Measurements from ENCODE around the gene NOL11. TPM values are rescaled to one million over a fixed set of nuclear protein-coding genes. Genes with fewer than 3 reads are reported as not detected.

Gene NOL11
- 78.0 and 106 TPM in 2 replicates for total RNA-seq (2014; rRNA removed; shearing (Covaris generic))

GRCh38 chr17:67717624-67718324 is at the start of gene NOL11:
Gene NOL11, plus strand, starts transcription at chr17:67717936. Its CDS starts 12 bp downstream, at chr17:67717948.
- DNase-seq (ENCODE audit: low spot score): peak; percentile 99
- in situ Hi-C loops (cut with HindIII; ENCODE audit: low sequenced_read_pairs): no loop called here

DNA sequence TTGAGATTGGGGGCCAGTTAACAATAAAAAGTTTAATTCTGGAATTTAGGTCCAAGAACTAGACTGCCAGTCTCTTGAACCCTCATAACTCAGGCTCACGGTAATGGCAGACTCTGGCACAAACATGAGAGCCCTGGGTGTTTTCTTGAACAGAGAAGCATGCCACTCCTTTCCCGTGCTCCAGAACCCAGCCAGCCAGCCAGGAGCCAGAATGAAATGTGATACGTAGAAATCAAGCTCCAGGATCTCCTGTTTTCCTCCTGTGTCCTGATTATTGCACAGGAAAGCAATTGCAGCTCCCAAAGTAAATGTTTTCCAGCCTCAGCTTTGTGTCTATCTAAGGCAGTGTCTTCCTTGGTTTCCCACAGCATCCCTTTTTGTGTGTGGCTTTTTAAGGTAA is 46.2 kb upstream of the NOL11 start:
- DNase-seq (ENCODE audit: low spot score): no peak
- in situ Hi-C loops (cut with HindIII; ENCODE audit: low sequenced_read_pairs): loop anchor here (10.0 kb wide), 1 partner anchor 187 kb away; no protein-coding TSS in a partner anchor

DNA sequence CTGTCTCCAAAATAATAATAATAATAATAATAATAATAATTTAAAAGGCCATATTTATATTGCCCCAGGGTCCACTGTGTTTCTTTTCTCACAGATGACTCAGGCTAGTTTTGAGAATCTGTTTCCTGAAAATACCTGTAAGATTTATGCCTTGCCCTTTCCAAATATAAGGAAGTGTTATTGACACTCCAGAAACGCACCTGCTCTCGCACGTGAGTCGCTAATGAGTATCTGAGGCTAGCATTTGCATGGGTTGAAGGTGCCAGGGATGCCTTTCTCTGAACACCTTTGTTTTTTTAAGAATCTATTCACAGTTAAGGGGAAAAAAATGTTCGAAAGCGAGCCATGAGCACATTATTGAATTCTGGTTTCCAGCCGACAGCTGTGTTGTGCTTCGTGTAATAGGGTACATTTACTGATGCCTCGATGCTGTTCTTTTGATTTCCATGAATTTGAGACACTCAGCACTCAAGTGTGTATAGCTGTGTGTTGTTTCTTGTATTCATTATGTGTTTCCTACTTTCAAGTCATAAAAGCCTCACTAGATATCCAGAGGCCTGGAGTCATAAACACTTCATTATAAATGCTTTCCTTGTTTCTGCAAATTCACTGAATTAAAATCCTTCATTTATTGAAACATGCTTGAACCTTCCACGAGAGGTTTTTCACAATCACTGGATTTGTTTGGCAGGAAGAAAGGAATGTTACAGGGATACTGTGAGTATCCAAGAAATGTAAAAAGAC is 45.0 kb upstream of the NOL11 start:
- DNase-seq (ENCODE audit: low spot score): no peak
- in situ Hi-C loops (cut with HindIII; ENCODE audit: low sequenced_read_pairs): loop anchor here (10.0 kb wide), 1 partner anchor 188 kb away; no protein-coding TSS in a partner anchor

DNA sequence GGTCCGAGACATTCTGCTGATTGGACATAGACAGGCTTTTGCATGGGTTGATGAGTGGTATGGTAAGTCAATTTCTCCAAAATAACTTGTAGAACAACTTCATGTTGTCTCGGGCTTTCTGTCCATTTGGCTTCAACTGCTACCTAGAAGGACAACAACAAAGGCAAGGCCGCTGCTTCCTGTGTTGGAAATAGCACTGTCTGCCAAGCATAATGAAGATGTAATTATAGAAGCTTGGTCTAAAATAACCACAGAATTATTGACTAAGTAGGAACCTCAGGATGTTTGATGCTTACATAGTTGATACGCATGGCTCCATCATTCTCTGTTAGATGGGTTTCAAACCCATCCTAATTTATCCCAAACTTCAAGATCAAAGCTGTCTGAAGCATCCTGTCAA is 42.3 kb upstream of the NOL11 start:
- in situ Hi-C loops (cut with HindIII; ENCODE audit: low sequenced_read_pairs): loop anchor here (10.0 kb wide), 1 partner anchor 191 kb away; no protein-coding TSS in a partner anchor
- DNase-seq (ENCODE audit: low spot score): no peak

DNA sequence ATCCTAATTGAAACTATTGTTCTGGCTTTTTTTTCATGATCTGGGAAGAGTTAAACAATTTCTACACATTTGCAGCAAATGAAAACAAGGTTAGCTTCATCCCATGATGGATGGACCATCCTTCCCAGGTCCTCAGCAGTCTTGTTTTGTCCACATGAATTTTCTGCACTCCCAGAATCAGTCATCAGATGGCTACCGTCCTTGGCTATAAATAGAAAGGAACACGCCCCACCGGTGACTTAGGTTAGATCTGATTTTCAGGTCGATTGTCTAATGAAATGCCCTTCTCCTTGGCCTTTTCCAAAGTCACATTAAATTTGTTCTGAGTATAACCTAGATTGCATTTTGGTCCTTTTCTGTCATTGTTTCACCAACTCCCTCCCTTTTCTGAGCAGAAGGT is 41.4 kb upstream of the NOL11 start:
- in situ Hi-C loops (cut with HindIII; ENCODE audit: low sequenced_read_pairs): loop anchor here (10.0 kb wide), 1 partner anchor 192 kb away; no protein-coding TSS in a partner anchor

GRCh38 chr17:67678414-67678813 is 39.3 kb upstream of the NOL11 start:
- in situ Hi-C loops (cut with HindIII; ENCODE audit: low sequenced_read_pairs): loop anchor here (10.0 kb wide), 1 partner anchor 194 kb away; no protein-coding TSS in a partner anchor
- DNase-seq (ENCODE audit: low spot score): no peak

More for the DNA sequence above, 41.4 kb upstream of the NOL11 start:
- peak; percentile 39 for DNase-seq (ENCODE audit: low spot score)

- in situ Hi-C loops (cut with HindIII; ENCODE audit: low sequenced_read_pairs): loop anchor here (10.0 kb wide), 1 partner anchor 194 kb away; no protein-coding TSS in a partner anchor
These were observed 38.5 kb upstream of the NOL11 start for GRCh38 chr17:67679225-67679624.

DNA sequence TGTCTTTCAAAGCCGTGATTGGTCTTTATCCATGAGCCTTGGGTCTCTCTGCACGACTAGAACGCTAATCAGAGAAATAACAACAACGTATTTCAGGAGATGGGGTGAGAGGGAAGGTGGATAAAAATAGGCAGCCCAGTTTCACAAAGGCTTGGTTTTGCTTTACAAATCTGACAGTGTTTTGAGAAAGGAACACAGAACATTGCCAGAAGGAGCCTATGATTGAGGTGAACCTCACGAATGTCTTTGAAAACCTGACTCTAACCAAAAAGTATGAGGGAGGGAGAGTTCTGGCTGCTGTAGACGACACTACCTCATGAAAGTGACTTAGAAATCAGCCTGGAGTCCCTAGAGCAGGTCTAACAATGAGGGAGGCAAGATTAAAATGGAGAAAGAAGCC is 38.0 kb upstream of the NOL11 start:
- no peak for DNase-seq (ENCODE audit: low spot score)
- in situ Hi-C loops (cut with HindIII; ENCODE audit: low sequenced_read_pairs): loop anchor here (10.0 kb wide), 1 partner anchor 195 kb away; no protein-coding TSS in a partner anchor

More at GRCh38 chr17:67679225-67679624, 38.5 kb upstream of the NOL11 start:
- DNase-seq (ENCODE audit: low spot score): no peak

DNA sequence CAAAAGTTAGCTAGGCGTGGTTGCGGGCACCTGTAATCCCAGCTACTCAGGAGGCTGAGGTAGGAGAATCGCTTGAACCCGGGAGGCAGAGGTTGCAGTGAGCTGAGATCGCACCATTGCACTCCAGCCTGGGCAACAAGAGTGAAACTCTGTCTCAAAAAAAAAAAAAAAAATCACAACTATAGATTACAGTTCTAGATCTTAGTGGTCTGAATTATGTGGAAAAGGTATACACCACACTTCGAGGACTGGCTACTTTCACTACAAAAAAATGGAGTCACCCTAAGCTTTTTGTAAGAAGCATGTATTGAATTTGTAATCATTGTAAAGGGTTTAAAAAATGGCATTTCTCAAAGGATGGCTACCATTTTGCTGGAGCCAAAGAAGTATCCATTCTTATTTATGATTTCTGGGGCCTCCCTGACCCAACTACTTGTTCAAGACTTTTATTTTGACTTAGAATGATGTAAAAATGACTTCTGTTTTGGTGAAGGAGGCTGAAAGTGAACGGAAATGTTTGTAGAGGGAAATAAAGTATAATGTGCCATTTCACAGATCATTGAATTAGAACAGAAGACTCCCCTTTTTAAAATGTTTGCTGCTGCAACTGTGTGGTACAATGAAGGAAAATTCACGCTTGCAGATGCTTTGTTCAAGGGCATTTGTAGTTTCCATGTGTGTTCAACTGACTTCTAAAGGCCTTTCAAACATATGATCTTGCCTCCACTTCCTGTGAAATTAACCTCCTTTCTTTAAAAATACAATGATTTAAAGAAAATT is 37.1 kb upstream of the NOL11 start:
- in situ Hi-C loops (cut with HindIII; ENCODE audit: low sequenced_read_pairs): no loop called here
- DNase-seq (ENCODE audit: low spot score): no peak

- in situ Hi-C loops (cut with HindIII; ENCODE audit: low sequenced_read_pairs): no loop called here
These were observed 35.5 kb upstream of the NOL11 start for GRCh38 chr17:67682196-67682595.

GRCh38 chr17:67685351-67685750 is 32.4 kb upstream of the NOL11 start:
- no peak for DNase-seq (ENCODE audit: low spot score)
- in situ Hi-C loops (cut with HindIII; ENCODE audit: low sequenced_read_pairs): no loop called here

More at GRCh38 chr17:67682196-67682595, 35.5 kb upstream of the NOL11 start:
- no peak for DNase-seq (ENCODE audit: low spot score)

- DNase-seq (ENCODE audit: low spot score): peak; percentile 64
- in situ Hi-C loops (cut with HindIII; ENCODE audit: low sequenced_read_pairs): no loop called here
These were observed 31.5 kb upstream of the NOL11 start for GRCh38 chr17:67686241-67686640.

GRCh38 chr17:67687511-67687910 is 30.2 kb upstream of the NOL11 start:
- in situ Hi-C loops (cut with HindIII; ENCODE audit: low sequenced_read_pairs): no loop called here
- DNase-seq (ENCODE audit: low spot score): no peak

DNA sequence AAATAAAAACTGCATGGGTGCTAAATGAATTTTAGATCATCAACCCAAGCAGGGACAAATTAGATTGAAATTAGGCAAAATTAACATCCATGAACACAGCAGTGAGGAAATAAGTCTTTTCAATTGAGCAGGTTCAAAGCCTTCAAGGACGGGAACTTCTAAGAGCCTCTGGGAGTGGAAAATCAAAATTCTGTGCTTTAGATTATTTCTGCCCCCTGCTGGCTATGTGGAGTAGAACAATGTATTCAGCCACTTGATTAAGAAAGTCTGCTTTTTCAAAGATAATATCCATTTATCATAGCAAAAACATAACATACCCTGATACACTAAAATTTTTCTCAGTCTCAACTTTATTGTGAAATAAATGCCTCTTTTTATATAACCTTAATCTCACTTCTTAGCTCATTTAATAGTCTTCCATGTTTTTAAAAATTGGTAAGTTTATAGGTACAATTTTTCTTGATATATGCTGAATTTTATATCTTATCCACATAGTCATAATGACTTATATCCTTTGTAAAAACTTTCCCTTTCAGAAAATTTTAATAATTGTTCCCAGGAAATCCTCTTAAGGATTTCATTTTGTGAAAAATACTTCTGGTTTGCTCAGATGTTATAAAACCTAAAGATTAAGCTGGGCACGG is 28.1 kb upstream of the NOL11 start:
- peak; percentile 84 for DNase-seq (ENCODE audit: low spot score)
- in situ Hi-C loops (cut with HindIII; ENCODE audit: low sequenced_read_pairs): no loop called here

GRCh38 chr17:67693811-67694210 is 23.9 kb upstream of the NOL11 start:
- in situ Hi-C loops (cut with HindIII; ENCODE audit: low sequenced_read_pairs): no loop called here

GRCh38 chr17:67696347-67696746 is 21.4 kb upstream of the NOL11 start:
- in situ Hi-C loops (cut with HindIII; ENCODE audit: low sequenced_read_pairs): no loop called here
- no peak for DNase-seq (ENCODE audit: low spot score)

More at GRCh38 chr17:67693811-67694210, 23.9 kb upstream of the NOL11 start:
- DNase-seq (ENCODE audit: low spot score): no peak

GRCh38 chr17:67696853-67697498 is 20.8 kb upstream of the NOL11 start:
- in situ Hi-C loops (cut with HindIII; ENCODE audit: low sequenced_read_pairs): no loop called here
- DNase-seq (ENCODE audit: low spot score): no peak

- in situ Hi-C loops (cut with HindIII; ENCODE audit: low sequenced_read_pairs): no loop called here
- DNase-seq (ENCODE audit: low spot score): no peak
These were observed 17.6 kb upstream of the NOL11 start for GRCh38 chr17:67700037-67700724.
